Mesenchymal stem cell (in vitro differentiated cells and primary cell): ENCODE results near the gene SMARCAL1.

Experiments used
- DNase-seq: peaks from one replicate; pipeline ENCODE4 v3.0.0-alpha.2; 2013
- H2AFZ ChIP-seq: one replicate; pipeline ENCODE4 v1.6.1; 2013; ENCODE audit warnings: low read depth, mild to moderate bottlenecking, control low read depth, inconsistent platforms, low read length, moderate library complexity
- H2AK5ac ChIP-seq: 2 replicates; pipeline ENCODE4 v1.6.1; 2013; ENCODE audit warnings: low read length, moderate library complexity, mild to moderate bottlenecking, inconsistent platforms; ENCODE audit not compliant: severe bottlenecking
- H2BK120ac ChIP-seq: one replicate; pipeline ENCODE4 v1.6.1; 2013; ENCODE audit warnings: low read depth, mild to moderate bottlenecking, inconsistent platforms, low read length, moderate library complexity
- H2BK12ac ChIP-seq, 2 experiments: one replicate each; pipeline ENCODE4 v1.6.1; 2013; ENCODE audit warnings: inconsistent platforms in 2 of 2, low read length in 2 of 2, mild to moderate bottlenecking in 2 of 2, moderate library complexity in 2 of 2, control low read depth in 1 of 2
- H2BK15ac ChIP-seq: one replicate; pipeline ENCODE4 v1.6.1; 2013; ENCODE audit warnings: mild to moderate bottlenecking, low read depth, inconsistent platforms; ENCODE audit not compliant: poor library complexity, severe bottlenecking
- H2BK5ac ChIP-seq: 2 replicates; pipeline ENCODE4 v1.6.1; 2013; ENCODE audit warnings: low read depth, mild to moderate bottlenecking, low read length, control low read depth, inconsistent platforms; ENCODE audit not compliant: poor library complexity, severe bottlenecking
- H3K14ac ChIP-seq, 2 experiments: one replicate each; pipeline ENCODE4 v1.6.1; 2013; ENCODE audit warnings: inconsistent platforms in 2 of 2, low read length in 2 of 2, control low read depth in 1 of 2, mild to moderate bottlenecking in 1 of 2, moderate library complexity in 1 of 2
- H3K18ac ChIP-seq, 2 experiments: one replicate each; pipeline ENCODE4 v1.6.1; 2013; ENCODE audit warnings: inconsistent platforms in 2 of 2, low read length in 2 of 2, control low read depth in 1 of 2, low read depth in 1 of 2, mild to moderate bottlenecking in 1 of 2
- H3K23ac ChIP-seq, 2 experiments: one replicate each; pipeline ENCODE4 v1.6.1; 2013; ENCODE audit warnings: inconsistent platforms in 2 of 2, low read length in 2 of 2, mild to moderate bottlenecking in 2 of 2, moderate library complexity in 2 of 2, control low read depth in 1 of 2
- H3K27ac ChIP-seq: 2 replicates; pipeline ENCODE4 v1.5.1; 2013; ENCODE audit warnings: mild to moderate bottlenecking, moderate library complexity, low read length, control low read depth, inconsistent platforms; ENCODE audit not compliant: poor library complexity, severe bottlenecking
- H3K27me3 ChIP-seq, 2 experiments: 2 replicates each; pipeline versions ENCODE4 v1.6.1 to v1.7.0; 2013; ENCODE audit warnings: low read length in 2 of 2, mild to moderate bottlenecking in 2 of 2, moderate library complexity in 2 of 2, control low read depth in 1 of 2, inconsistent platforms in 1 of 2; ENCODE audit not compliant: control insufficient read depth in 1 of 2, insufficient read depth in 1 of 2
- H3K36me3 ChIP-seq, 2 experiments: 2 replicates each; pipeline versions ENCODE4 v1.6.1 to v1.7.0; 2013; ENCODE audit warnings: low read length in 2 of 2, control low read depth in 1 of 2, inconsistent platforms in 1 of 2, low read depth in 1 of 2, mild to moderate bottlenecking in 1 of 2; ENCODE audit not compliant: insufficient read depth in 2 of 2, control insufficient read depth in 1 of 2
- H3K4ac ChIP-seq, 2 experiments: one replicate each; pipeline ENCODE4 v1.6.1; 2013; ENCODE audit warnings: inconsistent platforms in 2 of 2, low read length in 2 of 2, mild to moderate bottlenecking in 2 of 2, moderate library complexity in 2 of 2, control low read depth in 1 of 2, low read depth in 1 of 2
- H3K4me1 ChIP-seq: 2 replicates; pipeline ENCODE4 v1.6.1; 2013; ENCODE audit warnings: low read depth, low read length, control low read depth; ENCODE audit not compliant: control insufficient read depth, insufficient read depth
- H3K4me2 ChIP-seq: 2 replicates; pipeline ENCODE4 v1.6.1; 2013; ENCODE audit warnings: low read length, mild to moderate bottlenecking, inconsistent platforms; ENCODE audit not compliant: poor library complexity, severe bottlenecking
- H3K4me3 ChIP-seq, 2 experiments: 2 replicates each; pipeline versions ENCODE4 v1.5.1 to v1.7.0; 2013; ENCODE audit warnings: low read length in 2 of 2, mild to moderate bottlenecking in 2 of 2, control low read depth in 1 of 2, low read depth in 1 of 2; ENCODE audit not compliant: insufficient read depth in 1 of 2
- H3K79me1 ChIP-seq: replicated peaks from 2 replicates; pipeline ENCODE4 v1.6.1; 2013; ENCODE audit warnings: mild to moderate bottlenecking, control low read depth, low read length, inconsistent platforms; ENCODE audit not compliant: poor library complexity, severe bottlenecking
- H3K9ac ChIP-seq: 2 replicates; pipeline ENCODE4 v1.7.0; 2013; ENCODE audit warnings: mild to moderate bottlenecking, low read length, moderate library complexity
- H3K9me3 ChIP-seq: 2 replicates; pipeline ENCODE4 v1.7.0; 2013; ENCODE audit warnings: mild to moderate bottlenecking, low read length; ENCODE audit not compliant: control insufficient read depth
- H4K8ac ChIP-seq: one replicate; pipeline ENCODE4 v1.6.1; 2013; ENCODE audit warnings: inconsistent platforms, mild to moderate bottlenecking, low read length, moderate library complexity
- H4K91ac ChIP-seq: one replicate; pipeline ENCODE4 v1.6.1; 2013; ENCODE audit warnings: mild to moderate bottlenecking, low read length, inconsistent platforms
- WGBS: methylation state at CpG from one replicate; pipeline ENCODE4 v1.1.7; 2013; ENCODE audit warnings: mixed read lengths; 5-methylcytosine and 5-hydroxymethylcytosine counted together

SMARCAL1 gene

GRCh38 chr2:216492597-216493333 lies 80.5 kb downstream of the SMARCAL1 start:
- peak overlapping the region in 1 of 2 experiments; percentile 37 for H3K18ac ChIP-seq
- WGBS = 25% methylated on average over 5 of the region's 6 CpGs

GRCh38 chr2:216493334-216493685 lies 81.0 kb downstream of the SMARCAL1 start:
- no peaks in the 10 kb centered on the region for H3K27me3 ChIP-seq
- H3K36me3 ChIP-seq = no peaks in the 10 kb centered on the region
- H3K9ac ChIP-seq = peak overlapping the region; percentile 34
- peak overlapping the region in 1 of 2 experiments; percentile 21 for H3K4me3 ChIP-seq
- H4K91ac ChIP-seq = peak overlapping the region; percentile 60
- peaks cover 7% of the 10 kb centered on the region for H3K79me1 ChIP-seq
- H2AFZ ChIP-seq = no peak overlapping the region
- H4K8ac ChIP-seq = peak overlapping the region; percentile 52
- H2BK12ac ChIP-seq = no peak overlapping the region
- H2BK5ac ChIP-seq = no peak overlapping the region
- H3K4me1 ChIP-seq = peaks cover 12% of the 10 kb centered on the region
- H3K4ac ChIP-seq = peak overlapping the region in 1 of 2 experiments; percentile 6
- no peak for DNase-seq
- no peak overlapping the region for H2BK15ac ChIP-seq
- no peak overlapping the region for H3K14ac ChIP-seq
- no peak overlapping the region for H3K23ac ChIP-seq
- H2BK120ac ChIP-seq = no peak overlapping the region
- no peak overlapping the region for H3K4me2 ChIP-seq
- H3K18ac ChIP-seq = peak overlapping the region in 1 of 2 experiments; percentile 72
- H2AK5ac ChIP-seq = peak overlapping the region; percentile 2
- peak overlapping the region; percentile 28 for H3K27ac ChIP-seq
- 95% methylated on average over 1 of the region's 1 CpG for WGBS
- no peaks in the 10 kb centered on the region for H3K9me3 ChIP-seq

More at GRCh38 chr2:216492597-216493333, 80.5 kb downstream of the SMARCAL1 start:
- no peak overlapping the region for H2AK5ac ChIP-seq
- H4K8ac ChIP-seq = peak overlapping the region; percentile 21
- no peak overlapping the region for H2BK15ac ChIP-seq
- H3K9ac ChIP-seq = peak overlapping the region; percentile 59
- peak overlapping the region; percentile 41 for H3K27ac ChIP-seq
- no peak overlapping the region for H2BK5ac ChIP-seq
- H3K9me3 ChIP-seq = no peaks in the 10 kb centered on the region
- H2BK12ac ChIP-seq = peak overlapping the region in 1 of 2 experiments; percentile 33
- peaks cover 12% of the 10 kb centered on the region for H3K4me1 ChIP-seq
- H3K36me3 ChIP-seq = no peaks in the 10 kb centered on the region
- peaks cover 2% of the 10 kb centered on the region for H3K79me1 ChIP-seq
- no peaks in the 10 kb centered on the region for H3K27me3 ChIP-seq
- DNase-seq = peak; percentile 53
- no peak overlapping the region for H3K4me2 ChIP-seq
- H3K4ac ChIP-seq = peak overlapping the region in 1 of 2 experiments; percentile 6
- no peak overlapping the region for H2BK120ac ChIP-seq
- peak overlapping the region in 1 of 2 experiments; percentile 21 for H3K4me3 ChIP-seq
- peak overlapping the region; percentile 1 for H4K91ac ChIP-seq
- H3K23ac ChIP-seq = no peak overlapping the region
- H3K14ac ChIP-seq = peak overlapping the region in 1 of 2 experiments; percentile 68
- peak overlapping the region; percentile 10 for H2AFZ ChIP-seq

GRCh38 chr2:216495656-216496055 lies 83.4 kb downstream of the SMARCAL1 start:
- Histone ChIP-seq H2BK5ac (no peak overlapping the region), H3K4ac (no peak overlapping the region), H3K9me3 (no peaks in the 10 kb centered on the region), H4K91ac (no peak overlapping the region), H3K4me3 (no peak overlapping the region), H2BK12ac (no peak overlapping the region), H3K27me3 (no peaks in the 10 kb centered on the region), H3K4me2 (no peak overlapping the region), H2AK5ac (no peak overlapping the region), H3K18ac (peak overlapping the region in 1 of 2 experiments; percentile 14), H4K8ac (no peak overlapping the region), H3K27ac (peak overlapping the region; percentile 47), H2BK15ac (no peak overlapping the region), H3K23ac (no peak overlapping the region), H2BK120ac (no peak overlapping the region), H3K4me1 (peaks cover 13% of the 10 kb centered on the region), H3K79me1 (peaks cover 7% of the 10 kb centered on the region), H2AFZ (no peak overlapping the region), H3K9ac (peak overlapping the region; percentile 44), H3K36me3 (peaks cover 0 to 15% of the 10 kb centered on the region in 2 experiments), H3K14ac (no peak overlapping the region)
- WGBS = 36% methylated on average over 2 of the region's 2 CpGs
- peak; percentile 71 for DNase-seq

GRCh38 chr2:216497382-216498069 lies 85.2 kb downstream of the SMARCAL1 start:
- Histone ChIP-seq H3K27ac (no peak overlapping the region), H3K4me2 (peak overlapping the region; percentile 56), H3K4ac (peak overlapping the region; percentile 66 to 89), H4K8ac (peak overlapping the region; percentile 92), H2BK15ac (peak overlapping the region; percentile 41), H3K23ac (no peak overlapping the region), H3K9ac (peak overlapping the region; percentile 100), H2BK120ac (peak overlapping the region; percentile 21), H3K79me1 (peaks cover 7% of the 10 kb centered on the region), H3K4me3 (peak overlapping the region in 1 of 2 experiments; percentile 95), H3K27me3 (no peaks in the 10 kb centered on the region), H2AFZ (peak overlapping the region; percentile 29), H4K91ac (peak overlapping the region; percentile 73), H3K14ac (no peak overlapping the region), H2AK5ac (peak overlapping the region; percentile 84), H3K4me1 (peaks cover 13% of the 10 kb centered on the region), H3K9me3 (no peaks in the 10 kb centered on the region), H2BK5ac (no peak overlapping the region), H3K36me3 (peaks cover 6 to 34% of the 10 kb centered on the region in 2 experiments), H3K18ac (peak overlapping the region; percentile 7 to 77), H2BK12ac (peak overlapping the region; percentile 10 to 61)
- no peak for DNase-seq
- WGBS = 86% methylated on average over 5 of the region's 6 CpGs
